Measurements from ENCODE around the gene HIP1.
"Not testable (repeated sequence)": the region's sequence is repeated elsewhere in the genome, so short reads cannot be mapped to it uniquely, and the experiment has no call there.

Gene HIP1

DNA sequence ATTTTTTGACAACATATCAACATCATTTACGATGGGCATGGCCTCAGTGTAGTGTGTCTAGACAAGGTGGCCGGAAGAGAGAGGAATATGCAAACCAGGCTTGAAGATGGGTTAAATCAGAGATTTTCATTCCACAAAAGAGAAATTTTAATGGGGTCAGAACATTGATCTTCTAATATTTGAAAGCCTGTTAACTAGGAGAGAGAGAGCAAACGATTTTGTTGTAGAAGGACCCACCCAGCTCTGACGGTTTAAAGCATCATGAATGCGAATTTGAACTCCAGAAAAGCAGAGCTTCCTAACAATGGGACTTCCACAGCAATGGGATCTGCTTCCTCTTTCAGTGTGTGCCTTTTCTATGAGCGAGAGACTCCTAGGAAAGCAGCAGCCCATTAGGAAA, 246.7 kb downstream of the HIP1 start, which contains the start of gene SPDYE5:
Gene SPDYE5, plus strand, starts transcription at position 301 of the 400 bp plus-strand sequence. CDS start 1,728 bp downstream, outside the sequence.
- DNase-seq (ENCODE audit: low read depth) = not testable (repeated sequence)

DNA sequence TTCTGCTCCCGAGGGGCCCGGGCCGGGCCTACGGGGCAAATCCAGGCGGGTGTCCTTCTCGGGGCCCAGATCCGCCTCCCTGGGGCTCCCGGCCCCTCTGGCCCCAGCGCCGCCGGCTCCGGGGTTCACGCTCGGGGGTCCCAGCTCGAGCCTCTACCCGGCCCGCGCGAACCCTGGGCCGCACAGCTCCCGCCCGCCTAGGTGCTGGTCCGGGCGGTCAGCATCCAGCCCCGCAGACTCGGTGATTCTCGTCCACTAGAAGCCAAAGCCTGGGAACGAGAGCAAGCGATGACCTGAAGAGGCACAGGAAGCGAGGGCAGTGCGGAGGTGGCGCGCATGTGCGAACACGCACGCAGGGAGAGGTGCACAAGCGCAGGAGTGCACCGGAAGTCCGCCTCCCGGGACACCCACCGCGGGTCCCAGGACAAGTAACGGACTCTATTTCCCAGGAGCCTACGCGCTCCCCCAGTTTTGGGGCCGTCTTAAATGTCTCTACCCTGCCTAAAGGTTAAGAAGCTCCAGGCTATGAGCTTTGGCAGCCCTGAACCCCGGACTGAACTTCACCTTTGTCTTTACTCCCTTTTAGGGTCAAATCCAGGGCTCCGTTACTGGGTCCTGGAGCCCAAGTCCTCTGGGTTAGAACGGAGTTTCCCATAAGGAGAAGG, 252.6 kb downstream of the HIP1 start, which contains the start of gene POM121C:
Gene POM121C, minus strand, starts transcription at position 321 of the 665 bp plus-strand sequence. CDS start 44,803 bp downstream, outside the sequence.
- DNase-seq (ENCODE audit: low read depth) = peak; percentile 66

- not testable (repeated sequence) for DNase-seq (ENCODE audit: low read depth)
Measured at GRCh38 chr7:75485355-75485978, 253.3 kb downstream of the HIP1 start.
